Fibroblast of mammary gland (primary cell): ENCODE results near the gene CCDC112.
"Not testable (repeated sequence)": the region's sequence is repeated elsewhere in the genome, so short reads cannot be mapped to it uniquely, and the experiment has no call there.

Source experiments
- DNase-seq: peaks from one replicate; pipeline ENCODE4 v3.0.0-alpha.2; 2010; ENCODE audit warnings: low read depth
- H3K4me3 ChIP-seq: 2 replicates; pipeline ENCODE4 v1.5.1; 2011; ENCODE audit warnings: low read depth, mild to moderate bottlenecking, low read length, moderate library complexity; ENCODE audit not compliant: control insufficient read depth
- CTCF ChIP-seq: conservative IDR thresholded peaks from 2 replicates; pipeline ENCODE4 v1.5.1; 2011; ENCODE audit warnings: low read depth, low read length, inconsistent platforms; ENCODE audit not compliant: control insufficient read depth, insufficient read depth

The CCDC112 gene

GRCh38 chr5:115265220-115265619 is 31.2 kb downstream of the CCDC112 start:
- H3K4me3 ChIP-seq = no peak overlapping the region
- DNase-seq = no peak
- no peak for TF ChIP-seq CTCF

- TF ChIP-seq CTCF = no peak
- DNase-seq = no peak
Observed at GRCh38 chr5:115264786-115265185, 31.7 kb downstream of the CCDC112 start.

GRCh38 chr5:115263078-115263380 is 33.4 kb downstream of the CCDC112 start:
- peak overlapping the region; percentile 92 for H3K4me3 ChIP-seq
- no peak for TF ChIP-seq CTCF
- no peak for DNase-seq

More at GRCh38 chr5:115264786-115265185, 31.7 kb downstream of the CCDC112 start:
- H3K4me3 ChIP-seq = no peak overlapping the region

GRCh38 chr5:115262321-115263077 is 34.0 kb downstream of the CCDC112 start, which contains the start of gene PGGT1B:
PGGT1B (minus strand) TSS chr5:115262877; CDS start chr5:115262851, 26 bp downstream.
- no peak for TF ChIP-seq CTCF
- DNase-seq = peak; percentile 56
- H3K4me3 ChIP-seq = peak within 1 kb of the TSS; percentile 92

GRCh38 chr5:115262011-115262320 is 34.5 kb downstream of the CCDC112 start:
- no peak for TF ChIP-seq CTCF
- H3K4me3 ChIP-seq = peak overlapping the region; percentile 92
- DNase-seq = no peak

- H3K4me3 ChIP-seq = no peak overlapping the region
- DNase-seq = no peak
- no peak for TF ChIP-seq CTCF
Observed at GRCh38 chr5:115260248-115260647, 36.2 kb downstream of the CCDC112 start.

- DNase-seq = peak; percentile 10
- H3K4me3 ChIP-seq = no peak overlapping the region
- TF ChIP-seq CTCF = no peak
Observed at GRCh38 chr5:115257981-115258380, 38.5 kb downstream of the CCDC112 start.

- DNase-seq, H3K4me3 ChIP-seq: not testable (repeated sequence)
Observed at GRCh38 chr5:115249379-115249778, 47.1 kb downstream of the CCDC112 start.
